ENCODE measurements around the gene CHI3L2. TPM values are rescaled to one million over a fixed set of nuclear protein-coding genes. Genes with fewer than 3 reads are reported as not detected.

The CHI3L2 gene
- total and polyA plus RNA-seq, 2 of the 13 experiments (the other 11 are each of a cell fraction or from before 2014, with no cell fraction given): 0.46 to 1.7 TPM

DNA sequence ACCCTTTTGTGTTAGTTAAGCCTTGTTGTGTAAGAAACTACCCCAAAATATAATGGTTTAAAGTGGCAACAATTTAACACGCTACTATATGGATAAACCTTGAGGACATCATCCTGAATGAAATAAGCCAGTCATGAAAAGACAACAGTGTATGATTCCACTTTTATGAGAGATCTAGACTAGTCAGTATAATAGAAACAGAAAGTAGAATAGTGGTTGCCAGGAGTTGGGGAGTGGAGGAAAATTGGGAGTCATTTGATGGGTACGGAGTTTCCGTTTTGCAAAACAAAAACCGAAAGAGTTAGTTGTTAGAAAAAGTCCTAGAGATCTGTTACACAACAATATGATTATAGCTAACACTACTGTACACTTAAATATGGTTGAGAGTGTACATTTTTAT, 47.1 kb downstream of the CHI3L2 start:
- no peak overlapping the region for H3K9ac ChIP-seq (ENCODE audit: insufficient read depth, low read depth, low read length)
- peaks cover 19% of the 10 kb centered on the region for H3K4me1 ChIP-seq (ENCODE audit: insufficient read depth, low read length)
- no peak overlapping the region for H3K27ac ChIP-seq (ENCODE audit: extremely low read length, insufficient read depth, low read length)
- H3K27me3 ChIP-seq (ENCODE audit: control insufficient read depth in 1 of 2, insufficient read depth in 2 of 2, low read length in 2 of 2): peaks cover 0 to 3% of the 10 kb centered on the region in 2 experiments; a peak in 2 of 5 replicates
- H3K79me2 ChIP-seq (ENCODE audit: insufficient read depth, low read length): no peaks in the 10 kb centered on the region
- intact Hi-C loops (cut with micrococcal nuclease; ENCODE audit: unreplicated experiment): no loop called here
- no peak overlapping the region for H3K4me3 ChIP-seq (replicated peaks in 1 of 3; ENCODE audit: insufficient read depth in 1 of 3, low read depth in 2 of 3, low read length in 3 of 3)
- ChIA-PET POLR2A (no interaction called here), CTCF (ENCODE audit: low intra/inter-chr PET ratio, low total read pairs) (no interaction called here)
- ATAC-seq (no peak), DNase-seq (ENCODE audit: low spot score) (no peak), FAIRE-seq (no peak)
- no peaks in the 10 kb centered on the region for H3K36me3 ChIP-seq (replicated peaks in 1 of 2; ENCODE audit: control insufficient read depth in 1 of 2, insufficient read depth in 2 of 2, low read length in 2 of 2)
- in situ Hi-C loops (cut with HindIII; ENCODE audit: extremely low pct_ligation_motif_present, low pct_unique_long_range_greater_than_20kb): no loop called here
- TF ChIP-seq ZBTB21 (CRISPR knock-in tag; IDR thresholded peaks at IDR 0.05): no peak
- no peak for TF ChIP-seq ZNF75D (CRISPR knock-in tag; IDR thresholded peaks at IDR 0.05; ENCODE audit: borderline replicate concordance)
- TF ChIP-seq, protein P1, sequence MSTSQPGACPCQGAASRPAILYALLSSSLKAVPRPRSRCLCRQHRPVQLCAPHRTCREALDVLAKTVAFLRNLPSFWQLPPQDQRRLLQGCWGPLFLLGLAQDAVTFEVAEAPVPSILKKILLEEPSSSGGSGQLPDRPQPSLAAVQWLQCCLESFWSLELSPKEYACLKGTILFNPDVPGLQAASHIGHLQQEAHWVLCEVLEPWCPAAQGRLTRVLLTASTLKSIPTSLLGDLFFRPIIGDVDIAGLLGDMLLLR (CRISPR knock-in tag; IDR thresholded peaks at IDR 0.05): no peak
- TF ChIP-seq, protein P2, sequence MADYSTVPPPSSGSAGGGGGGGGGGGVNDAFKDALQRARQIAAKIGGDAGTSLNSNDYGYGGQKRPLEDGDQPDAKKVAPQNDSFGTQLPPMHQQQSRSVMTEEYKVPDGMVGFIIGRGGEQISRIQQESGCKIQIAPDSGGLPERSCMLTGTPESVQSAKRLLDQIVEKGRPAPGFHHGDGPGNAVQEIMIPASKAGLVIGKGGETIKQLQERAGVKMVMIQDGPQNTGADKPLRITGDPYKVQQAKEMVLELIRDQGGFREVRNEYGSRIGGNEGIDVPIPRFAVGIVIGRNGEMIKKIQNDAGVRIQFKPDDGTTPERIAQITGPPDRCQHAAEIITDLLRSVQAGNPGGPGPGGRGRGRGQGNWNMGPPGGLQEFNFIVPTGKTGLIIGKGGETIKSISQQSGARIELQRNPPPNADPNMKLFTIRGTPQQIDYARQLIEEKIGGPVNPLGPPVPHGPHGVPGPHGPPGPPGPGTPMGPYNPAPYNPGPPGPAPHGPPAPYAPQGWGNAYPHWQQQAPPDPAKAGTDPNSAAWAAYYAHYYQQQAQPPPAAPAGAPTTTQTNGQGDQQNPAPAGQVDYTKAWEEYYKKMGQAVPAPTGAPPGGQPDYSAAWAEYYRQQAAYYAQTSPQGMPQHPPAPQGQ (CRISPR knock-in tag; IDR thresholded peaks at IDR 0.05; ENCODE audit: borderline replicate concordance): no peak
- no peak for TF ChIP-seq ZNF781 (CRISPR knock-in tag; IDR thresholded peaks at IDR 0.05; ENCODE audit: borderline replicate concordance, not compliant biosample characterization)
- TF ChIP-seq ZNF841 (CRISPR knock-in tag; IDR thresholded peaks at IDR 0.05; ENCODE audit: borderline replicate concordance): no peak
- TF ChIP-seq MZF1 (CRISPR knock-in tag; IDR thresholded peaks at IDR 0.05; ENCODE audit: borderline replicate concordance): no peak
- no peaks in the 10 kb centered on the region for H3K9me3 ChIP-seq (ENCODE audit: low read length)
- H3K4me2 ChIP-seq (ENCODE audit: low read depth, low read length): no peak overlapping the region
- no peak overlapping the region for H2AFZ ChIP-seq (ENCODE audit: low read length)
- H4K20me1 ChIP-seq (ENCODE audit: insufficient read depth, low read length): no peaks in the 10 kb centered on the region
- WGBS (ENCODE audit: low lambda C conversion rate): 68% methylated on average over 4 of the region's 4 CpGs
- no TSS peak for BruUV-seq (replicated peaks)

Data from HepG2 (cell line).